Smooth muscle cell (in vitro differentiated cells): ENCODE results near the gene SLC9B1. TPM values are rescaled to one million over a fixed set of nuclear protein-coding genes. Genes with fewer than 3 reads are reported as not detected.
A peak's percentile ranks its signal among the peaks of the same experiment; 100 is the strongest.
"Not testable (repeated sequence)": the region's sequence is repeated elsewhere in the genome, so short reads cannot be mapped to it uniquely, and the experiment has no call there.

Source experiments
- DNase-seq: peaks from one replicate; lab custom pipeline; 2025; ENCODE audit not compliant: unreplicated experiment; lab: John Stamatoyannopoulos, UW
- H2AFZ ChIP-seq: fragments of 200-600 bp; sonication (generic); 2 replicates; pipeline ENCODE4 v1.6.0; 2016; ENCODE audit warnings: antibody characterized with exemption, low read depth, mild to moderate bottlenecking
- H3F3A ChIP-seq: fragments of 200-600 bp; sonication (generic); 2 replicates; pipeline ENCODE4 v1.6.0; 2017; ENCODE audit warnings: antibody characterized with exemption, low read depth
- H3K27ac ChIP-seq: fragments of 200-600 bp; sonication (generic); 2 replicates; pipeline ENCODE4 v1.5.1; 2016; ENCODE audit warnings: low read depth, mild to moderate bottlenecking
- H3K27me3 ChIP-seq: fragments of 200-600 bp; sonication (generic); 2 replicates; pipeline ENCODE4 v1.6.1; 2016; ENCODE audit warnings: low read depth, mild to moderate bottlenecking
- H3K36me3 ChIP-seq: fragments of 200-600 bp; sonication (generic); 2 replicates; pipeline ENCODE4 v1.5.1; 2016; ENCODE audit warnings: low read depth
- H3K4me1 ChIP-seq: fragments of 200-600 bp; sonication (generic); 2 replicates; pipeline ENCODE4 v1.5.1; 2016; ENCODE audit warnings: low read depth
- H3K4me2 ChIP-seq: fragments of 200-600 bp; sonication (generic); 2 replicates; pipeline ENCODE4 v1.6.0; 2016; ENCODE audit warnings: mild to moderate bottlenecking
- H3K4me3 ChIP-seq: fragments of 200-600 bp; sonication (generic); 2 replicates; pipeline ENCODE4 v1.5.1; 2016; ENCODE audit warnings: mild to moderate bottlenecking
- H3K79me2 ChIP-seq: fragments of 200-600 bp; sonication (generic); 2 replicates; pipeline ENCODE4 v1.6.0; 2016; ENCODE audit warnings: low read depth, mild to moderate bottlenecking
- H3K9ac ChIP-seq: fragments of 200-600 bp; sonication (generic); 2 replicates; pipeline ENCODE4 v1.6.0; 2016; ENCODE audit warnings: low read depth
- H3K9me3 ChIP-seq: fragments of 200-600 bp; sonication (generic); replicated peaks from 2 replicates; pipeline ENCODE4 v1.5.1; 2016; ENCODE audit warnings: low read depth
- H4K20me1 ChIP-seq: fragments of 200-600 bp; sonication (generic); 2 replicates; pipeline ENCODE4 v1.6.0; 2016; ENCODE audit warnings: low read depth
- CTCF ChIP-seq: fragments of 200-600 bp; sonication (generic); IDR thresholded peaks from 2 replicates; pipeline ENCODE4 v1.5.1; 2017; ENCODE audit warnings: borderline replicate concordance, mild to moderate bottlenecking, antibody characterized with exemption; ENCODE audit not compliant: insufficient read depth, poor library complexity, severe bottlenecking
- WGBS: methylation state at CpG from one replicate; pipeline ENCODE4 v1.1.7; 2016; ENCODE audit warnings: low lambda C conversion rate; 5-methylcytosine and 5-hydroxymethylcytosine counted together
- polyA plus RNA-seq: library from polyadenylated mRNA; unstranded; fragments of >200 nt; fragmentation: Nextera tagmentation; extraction: Ambion mirVana; gene quantifications from 2 replicates; pipeline ENCODE4 v1.2.1, GENCODE V29; 2016
- total RNA-seq: library from RNA; depleted of rRNA; stranded (reverse); fragments of >200 nt; gene quantifications from 2 replicates; pipeline ENCODE4 v1.2.3, GENCODE V29; 2014

SLC9B1 gene
- total and polyA plus RNA-seq, 2 experiments from 2014 or later = not detected

- TF ChIP-seq CTCF = no peak
- Histone ChIP-seq H3F3A (no peaks in the 10 kb centered on the region), H3K4me3 (peak overlapping the region; percentile 85), H2AFZ (peak overlapping the region; percentile 90), H3K4me2 (peak overlapping the region; percentile 92), H3K27ac (peak overlapping the region; percentile 96), H3K36me3 (no peaks in the 10 kb centered on the region), H3K4me1 (peaks cover 33% of the 10 kb centered on the region), H3K27me3 (no peaks in the 10 kb centered on the region), H4K20me1 (no peaks in the 10 kb centered on the region), H3K9ac (peak overlapping the region; percentile 88), H3K9me3 (no peaks in the 10 kb centered on the region), H3K79me2 (peaks cover 64% of the 10 kb centered on the region)
- 44% methylated on average over 23 of the region's 23 CpGs for WGBS
- DNase-seq = no peak
Measured at GRCh38 chr4:102868153-102868780, 151.2 kb downstream of the SLC9B1 start.

- Histone ChIP-seq H3K4me1 (peaks cover 33% of the 10 kb centered on the region), H3F3A (no peaks in the 10 kb centered on the region), H3K4me2 (peak overlapping the region; percentile 92), H3K27ac (peak overlapping the region; percentile 96), H3K4me3 (peak overlapping the region; percentile 85), H3K36me3 (no peaks in the 10 kb centered on the region), H3K79me2 (peaks cover 58% of the 10 kb centered on the region), H4K20me1 (no peaks in the 10 kb centered on the region), H3K27me3 (no peaks in the 10 kb centered on the region), H3K9ac (no peak overlapping the region), H2AFZ (peak overlapping the region; percentile 90), H3K9me3 (no peaks in the 10 kb centered on the region)
- no peak for TF ChIP-seq CTCF
- DNase-seq = no peak
- 88% methylated on average over 12 of the region's 12 CpGs for WGBS
Measured at GRCh38 chr4:102867278-102868152, 152.0 kb downstream of the SLC9B1 start.

- not testable (repeated sequence) for H3K4me3 ChIP-seq, H2AFZ ChIP-seq, H3F3A ChIP-seq, H3K36me3 ChIP-seq, H4K20me1 ChIP-seq, H3K9ac ChIP-seq, H3K4me2 ChIP-seq, H3K27me3 ChIP-seq, DNase-seq, H3K27ac ChIP-seq, H3K9me3 ChIP-seq
- Histone ChIP-seq H3K79me2 (peaks cover 36% of the 10 kb centered on the region), H3K4me1 (peaks cover 20% of the 10 kb centered on the region)
- WGBS = 93% methylated on average over 3 of the region's 5 CpGs
Measured at GRCh38 chr4:102865327-102865726, 154.2 kb downstream of the SLC9B1 start.

- Histone ChIP-seq H4K20me1 (no peaks in the 10 kb centered on the region), H3K9me3 (no peaks in the 10 kb centered on the region), H3K9ac (no peak overlapping the region), H2AFZ (no peak overlapping the region), H3K4me2 (no peak overlapping the region), H3K36me3 (no peaks in the 10 kb centered on the region), H3K27ac (no peak overlapping the region), H3K4me3 (no peak overlapping the region), H3K4me1 (peaks cover 5% of the 10 kb centered on the region), H3K79me2 (peaks cover 26% of the 10 kb centered on the region), H3F3A (no peaks in the 10 kb centered on the region), H3K27me3 (no peaks in the 10 kb centered on the region)
- TF ChIP-seq CTCF = no peak
- no peak for DNase-seq
- 100% methylated on average over 1 of the region's 1 CpG for WGBS
Measured at GRCh38 chr4:102862747-102863146, 156.8 kb downstream of the SLC9B1 start.
